HUES6 (cell line): ENCODE data around the gene MZB1.
"Not testable (repeated sequence)": the region's sequence is repeated elsewhere in the genome, so short reads cannot be mapped to it uniquely, and the experiment has no call there.

ENCODE experiments used
- H3K27ac ChIP-seq: 2 replicates; pipeline ENCODE4 v1.7.0; 2013; ENCODE audit warnings: low read depth, mild to moderate bottlenecking, low read length, inconsistent platforms
- H3K27me3 ChIP-seq: 2 replicates; pipeline ENCODE4 v1.6.1; 2013; ENCODE audit warnings: low read length; ENCODE audit not compliant: control insufficient read depth, insufficient read depth
- H3K36me3 ChIP-seq: 2 replicates; pipeline ENCODE4 v1.6.1; 2013; ENCODE audit warnings: low read length; ENCODE audit not compliant: control insufficient read depth, insufficient read depth
- H3K4me1 ChIP-seq: 2 replicates; pipeline ENCODE4 v1.6.1; 2013; ENCODE audit warnings: low read length; ENCODE audit not compliant: control insufficient read depth, insufficient read depth
- H3K4me3 ChIP-seq: 2 replicates; pipeline ENCODE4 v1.5.1; 2013; ENCODE audit warnings: low read depth, low read length
- H3K9ac ChIP-seq: one replicate; pipeline ENCODE4 v1.6.1; 2013; ENCODE audit warnings: mild to moderate bottlenecking, low read length
- H3K9me3 ChIP-seq: 2 replicates; pipeline ENCODE4 v1.6.1; 2013; ENCODE audit warnings: low read depth, low read length; ENCODE audit not compliant: control insufficient read depth, insufficient read depth

Gene MZB1

GRCh38 chr5:139345442-139345841, 44.3 kb downstream of the MZB1 start:
- H3K9me3 ChIP-seq, H3K4me3 ChIP-seq, H3K27ac ChIP-seq, H3K27me3 ChIP-seq, H3K9ac ChIP-seq: not testable (repeated sequence)
- Histone ChIP-seq H3K4me1 (peaks cover 10% of the 10 kb centered on the region), H3K36me3 (peaks cover 12% of the 10 kb centered on the region; the same call in 1 of the 2 replicates)

- Histone ChIP-seq H3K9ac (no peak overlapping the region), H3K4me1 (peaks cover 10% of the 10 kb centered on the region), H3K27me3 (no peaks in the 10 kb centered on the region), H3K27ac (no peak overlapping the region), H3K36me3 (peaks cover 12% of the 10 kb centered on the region; the same call in 1 of the 2 replicates), H3K9me3 (no peaks in the 10 kb centered on the region), H3K4me3 (no peak overlapping the region)
Observed at GRCh38 chr5:139344177-139344576, 45.5 kb downstream of the MZB1 start.

DNA sequence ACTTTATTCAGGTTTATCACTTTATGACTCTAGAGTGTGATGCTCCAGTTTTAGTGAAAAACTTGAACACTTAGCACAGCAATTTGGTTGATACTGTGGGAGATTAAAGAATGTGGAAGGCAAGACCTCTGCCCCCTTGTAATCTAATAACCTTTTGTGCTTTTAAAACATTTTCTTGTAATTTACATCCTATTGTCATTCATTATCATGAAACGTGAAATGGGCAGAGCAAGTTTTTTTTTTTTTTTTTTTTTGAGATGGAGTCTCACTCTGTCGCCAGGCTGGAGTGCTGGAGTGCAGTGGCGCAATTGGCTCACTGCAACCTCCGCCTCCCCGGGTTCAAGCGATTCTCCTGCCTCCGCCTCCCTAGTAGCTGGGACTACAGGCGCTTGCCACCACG, 46.2 kb downstream of the MZB1 start:
- H3K27ac ChIP-seq = no peak overlapping the region
- H3K4me3 ChIP-seq = peak overlapping the region; percentile 97

GRCh38 chr5:139342423-139342723, 47.3 kb downstream of the MZB1 start:
- peak overlapping the region; percentile 59 for H3K27ac ChIP-seq
- H3K9ac ChIP-seq = peak overlapping the region; percentile 98
- H3K4me3 ChIP-seq = peak overlapping the region; percentile 97
- no peaks in the 10 kb centered on the region for H3K9me3 ChIP-seq
- H3K27me3 ChIP-seq = no peaks in the 10 kb centered on the region
- H3K4me1 ChIP-seq = peaks cover 10% of the 10 kb centered on the region
- H3K36me3 ChIP-seq = peaks cover 10% of the 10 kb centered on the region; the same call in 1 of the 2 replicates

More for the DNA sequence above, 46.2 kb downstream of the MZB1 start:
- peaks cover 12% of the 10 kb centered on the region; the same call in 1 of the 2 replicates for H3K36me3 ChIP-seq
- H3K9ac ChIP-seq = peak overlapping the region; percentile 98
- no peaks in the 10 kb centered on the region for H3K9me3 ChIP-seq
- H3K4me1 ChIP-seq = peaks cover 10% of the 10 kb centered on the region
- H3K27me3 ChIP-seq = no peaks in the 10 kb centered on the region

GRCh38 chr5:139341689-139342422, 47.9 kb downstream of the MZB1 start, which contains the start of gene PAIP2:
TSS of gene PAIP2 (plus strand) at chr5:139341854. CDS start at chr5:139363785, 21,931 bp downstream.
- H3K27ac ChIP-seq = peak within 1 kb of the TSS; percentile 95
- peaks cover 10% of the 10 kb centered on the region for H3K4me1 ChIP-seq
- H3K27me3 ChIP-seq = no peaks in the 10 kb centered on the region
- peak within 1 kb of the TSS; percentile 97 for H3K4me3 ChIP-seq
- no peaks in the 10 kb centered on the region for H3K9me3 ChIP-seq
- H3K9ac ChIP-seq = peak within 1 kb of the TSS; percentile 98
- peaks cover 10% of the 10 kb centered on the region; the same call in 1 of the 2 replicates for H3K36me3 ChIP-seq

DNA sequence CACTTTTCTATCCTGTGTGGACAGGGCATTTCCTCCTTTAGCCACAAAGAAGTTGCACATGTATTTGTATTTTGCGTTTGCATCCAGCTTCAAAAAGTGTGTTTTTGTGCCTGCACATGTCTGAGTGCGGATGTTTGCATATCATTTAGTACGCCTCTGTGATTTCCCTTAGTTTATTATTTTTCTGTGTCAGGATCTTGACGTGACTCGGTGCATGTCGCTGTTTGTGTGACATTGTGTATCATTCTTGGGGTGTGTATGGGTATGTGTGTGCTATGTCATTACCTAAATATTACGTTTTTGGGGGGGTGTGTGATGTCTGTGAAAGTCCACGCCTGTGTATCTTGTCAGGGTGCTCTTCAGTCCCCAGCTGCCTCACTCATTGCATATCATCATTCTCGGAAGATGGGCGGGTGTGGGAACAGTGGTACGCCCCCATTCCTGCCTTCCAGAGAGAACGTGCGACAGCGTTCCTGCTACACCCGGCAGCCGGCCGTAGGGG, 48.5 kb downstream of the MZB1 start:
- H3K27me3 ChIP-seq = no peaks in the 10 kb centered on the region
- H3K36me3 ChIP-seq = peaks cover 10% of the 10 kb centered on the region; the same call in 1 of the 2 replicates
- H3K9me3 ChIP-seq = no peaks in the 10 kb centered on the region
- H3K4me3 ChIP-seq = peak overlapping the region; percentile 97
- H3K4me1 ChIP-seq = peaks cover 10% of the 10 kb centered on the region
- peak overlapping the region; percentile 32 for H3K9ac ChIP-seq
- H3K27ac ChIP-seq = no peak overlapping the region

DNA sequence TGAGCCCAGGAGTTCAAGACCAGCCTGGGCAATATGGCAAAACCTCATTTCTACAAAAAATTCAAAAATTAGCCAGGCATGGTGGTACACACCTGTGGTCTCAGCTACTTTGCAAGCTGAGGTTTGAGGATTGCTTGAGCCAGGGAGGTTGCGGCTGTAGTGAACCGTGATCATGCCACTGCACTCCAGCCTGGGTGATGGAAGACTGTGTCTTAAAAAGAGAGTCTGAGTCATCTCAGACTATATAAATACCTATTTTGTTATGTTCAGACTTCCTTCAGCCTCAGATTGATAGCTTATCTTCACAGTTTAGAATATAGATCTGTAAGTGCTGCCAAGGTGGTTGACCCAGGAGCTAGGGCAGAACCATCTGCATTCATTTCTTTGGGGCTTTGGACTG, 49.7 kb downstream of the MZB1 start:
- Histone ChIP-seq H3K9me3 (no peaks in the 10 kb centered on the region), H3K36me3 (peaks cover 6% of the 10 kb centered on the region; the same call in 1 of the 2 replicates), H3K27ac (no peak overlapping the region), H3K9ac (no peak overlapping the region), H3K4me3 (no peak overlapping the region), H3K27me3 (no peaks in the 10 kb centered on the region), H3K4me1 (peaks cover 10% of the 10 kb centered on the region)
